Measurements from ENCODE around the gene FGR. TPM values are rescaled to one million over a fixed set of nuclear protein-coding genes. Genes with fewer than 3 reads are reported as not detected.

Gene FGR
- total and polyA plus RNA-seq, 12 donors = 1.5 to 51.9 (median 9.6) TPM

DNA sequence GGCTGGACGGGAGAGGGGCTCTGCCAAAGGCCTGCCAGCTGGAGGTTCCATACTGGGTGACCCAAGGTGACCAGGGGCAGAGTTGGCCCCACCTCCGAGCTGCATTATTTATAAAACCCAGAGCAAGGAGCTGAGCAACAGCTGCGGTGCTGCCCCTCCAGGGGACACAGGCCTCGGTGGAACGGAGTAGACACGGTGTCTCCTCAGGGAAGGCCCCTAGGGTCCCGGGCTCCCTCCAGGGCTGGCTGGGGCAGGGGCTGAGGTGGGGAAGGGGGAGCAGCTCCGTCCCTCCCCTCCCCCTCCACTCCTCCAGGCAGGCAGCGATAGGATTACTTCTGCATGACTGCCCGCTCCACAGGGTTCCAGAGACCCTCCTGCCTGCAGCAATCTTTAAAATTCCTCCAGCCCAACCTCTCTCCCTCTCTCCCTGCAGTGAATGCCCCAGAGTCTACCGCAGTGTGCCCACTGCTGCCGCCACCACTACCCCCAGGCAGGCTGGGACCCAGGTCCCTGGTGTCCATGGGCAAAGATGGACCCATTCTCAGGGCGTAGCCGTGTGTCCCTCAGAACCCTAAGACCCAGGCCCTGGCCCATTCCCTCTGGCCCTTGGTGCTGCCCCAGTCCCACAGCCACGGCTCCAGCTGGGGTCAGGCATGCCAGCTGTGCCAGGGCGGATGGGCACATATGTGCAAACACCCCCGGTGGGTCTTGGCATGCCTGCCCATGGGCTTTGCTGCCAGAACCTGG lies 41.9 kb downstream of the FGR start:
- no peaks in the 10 kb centered on the region for H3K36me3 ChIP-seq (replicated peaks in 1 of 2)
- H3K4me3 ChIP-seq = no peak overlapping the region
- peak overlapping the region in 4 of 5 donors; percentile 16 to 96 (median 84) for H3K27ac ChIP-seq
- no peaks in the 10 kb centered on the region for H3K9me3 ChIP-seq (replicated peaks in 1 of 3)
- H3K27me3 ChIP-seq = no peaks in the 10 kb centered on the region
- peak in 2 of 7 donors; percentile 43 to 47 for DNase-seq
- intact Hi-C loops (cut with DNase I) = no loop called here
- peaks cover 98 to 100% of the 10 kb centered on the region in 2 donors for H3K4me1 ChIP-seq (replicated peaks in 1 of 2)
- WGBS, 4 donors = 42 to 74% (median 47%) methylated on average over 3 to 17 of the region's 17 CpGs
- TF ChIP-seq POLR2A (IDR thresholded peaks at IDR 0.05) = peak in 1 of 2 donors; percentile 19
- TF ChIP-seq, protein P1, sequence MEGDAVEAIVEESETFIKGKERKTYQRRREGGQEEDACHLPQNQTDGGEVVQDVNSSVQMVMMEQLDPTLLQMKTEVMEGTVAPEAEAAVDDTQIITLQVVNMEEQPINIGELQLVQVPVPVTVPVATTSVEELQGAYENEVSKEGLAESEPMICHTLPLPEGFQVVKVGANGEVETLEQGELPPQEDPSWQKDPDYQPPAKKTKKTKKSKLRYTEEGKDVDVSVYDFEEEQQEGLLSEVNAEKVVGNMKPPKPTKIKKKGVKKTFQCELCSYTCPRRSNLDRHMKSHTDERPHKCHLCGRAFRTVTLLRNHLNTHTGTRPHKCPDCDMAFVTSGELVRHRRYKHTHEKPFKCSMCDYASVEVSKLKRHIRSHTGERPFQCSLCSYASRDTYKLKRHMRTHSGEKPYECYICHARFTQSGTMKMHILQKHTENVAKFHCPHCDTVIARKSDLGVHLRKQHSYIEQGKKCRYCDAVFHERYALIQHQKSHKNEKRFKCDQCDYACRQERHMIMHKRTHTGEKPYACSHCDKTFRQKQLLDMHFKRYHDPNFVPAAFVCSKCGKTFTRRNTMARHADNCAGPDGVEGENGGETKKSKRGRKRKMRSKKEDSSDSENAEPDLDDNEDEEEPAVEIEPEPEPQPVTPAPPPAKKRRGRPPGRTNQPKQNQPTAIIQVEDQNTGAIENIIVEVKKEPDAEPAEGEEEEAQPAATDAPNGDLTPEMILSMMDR (IDR thresholded peaks at IDR 0.05) = no peak

DNA sequence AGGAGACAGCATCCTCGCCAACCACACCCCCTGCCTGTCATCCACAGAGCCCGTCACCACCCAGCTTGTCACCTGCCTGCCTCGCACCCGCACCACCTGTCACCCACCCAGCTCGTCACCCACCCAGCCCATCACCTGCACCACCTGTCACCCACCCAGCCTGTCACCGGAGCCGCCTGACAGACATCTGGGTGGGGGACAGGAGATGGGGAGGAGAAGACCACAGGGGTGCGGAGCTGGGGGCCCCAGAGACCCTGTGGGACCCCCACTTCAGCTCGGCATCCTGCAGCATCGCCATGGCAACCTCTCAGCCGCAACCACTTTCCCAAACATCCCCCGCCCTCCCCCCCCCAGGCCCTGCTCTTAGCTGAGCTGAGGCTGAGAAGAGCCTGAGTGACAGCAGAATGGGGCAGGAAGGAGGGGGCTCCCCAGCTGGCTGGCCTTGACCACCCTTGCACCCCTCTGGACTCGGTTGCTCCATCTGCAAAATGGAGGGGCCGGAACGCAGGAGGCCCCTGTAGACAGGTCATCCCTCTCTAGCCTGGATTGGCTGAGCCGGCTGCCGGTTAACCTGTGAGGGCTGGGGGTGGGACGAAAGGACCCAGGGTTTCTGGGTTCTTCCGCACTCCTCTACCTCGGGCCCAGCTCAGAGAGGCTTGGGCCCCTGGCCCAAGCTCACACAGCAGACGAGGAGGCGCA lies 42.6 kb downstream of the FGR start:
- 60 to 80% (median 65%) methylated on average over 7 to 22 of the region's 22 CpGs for WGBS, 4 donors
- no peak overlapping the region for H3K4me3 ChIP-seq
- H3K9me3 ChIP-seq (replicated peaks in 1 of 3) = no peaks in the 10 kb centered on the region
- no peaks in the 10 kb centered on the region for H3K36me3 ChIP-seq (replicated peaks in 1 of 2)
- peaks cover 98 to 100% of the 10 kb centered on the region in 2 donors for H3K4me1 ChIP-seq (replicated peaks in 1 of 2)
- H3K27ac ChIP-seq = peak overlapping the region in 4 of 5 donors; percentile 49 to 96 (median 84)
- DNase-seq = peak in 1 of 7 donors; percentile 40
- intact Hi-C loops (cut with DNase I) = no loop called here
- TF ChIP-seq, protein P1 (IDR thresholded peaks at IDR 0.05) = no peak
- TF ChIP-seq POLR2A (IDR thresholded peaks at IDR 0.05) = no peak
- no peaks in the 10 kb centered on the region for H3K27me3 ChIP-seq

DNA sequence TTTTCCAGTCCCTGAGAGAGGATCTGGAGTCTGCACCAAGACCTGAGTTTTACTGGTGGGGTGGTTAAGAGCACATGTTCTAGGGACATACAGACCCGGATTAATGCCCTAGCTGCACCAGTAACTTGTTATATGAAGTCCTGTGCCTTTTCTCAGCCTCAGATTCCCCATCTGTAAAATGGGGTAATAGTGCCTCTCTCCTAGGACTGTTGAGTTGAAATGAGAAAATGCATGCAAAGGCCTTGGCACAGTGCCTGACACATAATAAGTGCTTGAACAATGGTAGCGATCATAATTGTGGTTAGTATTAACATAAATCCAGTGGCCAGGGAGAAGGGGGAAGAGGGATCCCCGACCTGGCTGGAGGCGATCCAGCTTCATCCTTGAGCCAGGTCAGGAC lies 43.4 kb downstream of the FGR start:
- WGBS, 4 donors = 33 to 43% (median 38%) methylated on average over 4 of the region's 4 CpGs
- no peak for TF ChIP-seq POLR2A (IDR thresholded peaks at IDR 0.05)
- Histone ChIP-seq H3K4me1 (replicated peaks in 1 of 2) (peaks cover 91 to 100% of the 10 kb centered on the region in 2 donors), H3K27ac (peak overlapping the region in 4 of 5 donors; percentile 49 to 96 (median 84)), H3K9me3 (replicated peaks in 1 of 3) (no peaks in the 10 kb centered on the region), H3K4me3 (no peak overlapping the region), H3K36me3 (replicated peaks in 1 of 2) (no peaks in the 10 kb centered on the region), H3K27me3 (no peaks in the 10 kb centered on the region)
- intact Hi-C loops (cut with DNase I) = no loop called here
- no peak for DNase-seq

DNA sequence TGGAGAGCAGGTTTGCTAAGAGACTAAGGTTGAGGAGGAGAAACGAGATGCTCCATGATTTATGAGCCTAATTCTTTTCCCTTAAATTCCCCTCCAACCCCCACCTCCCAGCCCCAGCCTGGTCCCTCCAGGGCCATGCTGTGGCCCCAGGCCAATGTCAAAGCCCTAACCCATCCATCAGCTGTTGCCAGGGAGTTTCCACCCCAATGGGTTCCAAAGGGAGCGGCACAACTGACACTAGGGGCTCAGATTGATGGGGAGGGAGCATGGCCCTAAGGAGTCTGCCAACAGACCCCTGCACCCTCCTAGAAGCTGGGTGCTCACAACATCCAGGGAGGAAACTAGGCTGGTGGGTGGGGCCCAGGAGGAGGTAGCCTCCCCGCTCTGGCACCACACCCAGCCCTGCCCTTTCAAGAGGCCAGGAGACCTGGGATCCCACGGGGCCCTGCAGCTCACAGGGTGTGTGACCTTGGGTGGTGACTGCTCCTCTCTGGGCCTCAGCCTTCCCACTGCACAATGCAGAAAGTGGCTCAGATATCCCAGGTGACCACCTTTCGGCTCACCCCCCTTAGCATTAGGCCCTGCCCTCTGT lies 44.0 kb downstream of the FGR start:
- DNase-seq = peak in 6 of 7 donors; percentile 77 to 85 (median 80)
- Histone ChIP-seq H3K9me3 (replicated peaks in 1 of 3) (no peaks in the 10 kb centered on the region), H3K36me3 (replicated peaks in 1 of 2) (no peaks in the 10 kb centered on the region), H3K4me1 (replicated peaks in 1 of 2) (peaks cover 85 to 100% of the 10 kb centered on the region in 2 donors), H3K4me3 (no peak overlapping the region), H3K27me3 (no peaks in the 10 kb centered on the region), H3K27ac (peak overlapping the region in 4 of 5 donors; percentile 49 to 96 (median 84))
- no peak for TF ChIP-seq POLR2A (IDR thresholded peaks at IDR 0.05)
- TF ChIP-seq, protein P1 (IDR thresholded peaks at IDR 0.05) = no peak
- 16 to 52% (median 35%) methylated on average over 3 to 5 of the region's 5 CpGs for WGBS, 4 donors
- intact Hi-C loops (cut with DNase I) = no loop called here

Measured in adrenal gland (tissue), 12 donors.